Hepatocyte (in vitro differentiated cells): ENCODE data around the gene C10orf95. TPM values are rescaled to one million over a fixed set of nuclear protein-coding genes. Genes with fewer than 3 reads are reported as not detected.

Experiments used
- DNase-seq: peaks from one replicate; pipeline ENCODE4 v3.0.0-alpha.2; 2016; ENCODE audit warnings: low spot score
- H2AFZ ChIP-seq: fragments of 200-600 bp; sonication (generic); 2 replicates; pipeline ENCODE4 v1.6.0; 2016; ENCODE audit warnings: antibody characterized with exemption, mild to moderate bottlenecking
- H3K27ac ChIP-seq: fragments of 200-600 bp; sonication (generic); 2 replicates; pipeline ENCODE4 v1.5.1; 2016; ENCODE audit warnings: mild to moderate bottlenecking
- H3K27me3 ChIP-seq: fragments of 200-600 bp; sonication (generic); 2 replicates; pipeline ENCODE4 v1.6.1; 2016
- H3K36me3 ChIP-seq: fragments of 200-600 bp; sonication (generic); replicated peaks from 2 replicates; pipeline ENCODE4 v1.5.1; 2016; ENCODE audit warnings: low read depth; ENCODE audit not compliant: insufficient read depth
- H3K4me1 ChIP-seq: fragments of 200-600 bp; sonication (generic); 2 replicates; pipeline ENCODE4 v1.5.1; 2016; ENCODE audit warnings: mild to moderate bottlenecking, moderate library complexity; ENCODE audit not compliant: insufficient read depth
- H3K4me2 ChIP-seq: fragments of 200-600 bp; sonication (generic); 2 replicates; pipeline ENCODE4 v1.6.0; 2016
- H3K4me3 ChIP-seq: fragments of 200-600 bp; sonication (generic); 2 replicates; pipeline ENCODE4 v1.5.1; 2016; ENCODE audit warnings: mild to moderate bottlenecking
- H3K79me2 ChIP-seq: fragments of 200-600 bp; sonication (generic); 2 replicates; pipeline ENCODE4 v1.6.0; 2017; ENCODE audit warnings: mild to moderate bottlenecking
- H3K9me2 ChIP-seq: fragments of 200-600 bp; sonication (generic); replicated peaks from 2 replicates; pipeline ENCODE4 v1.6.0; 2017; ENCODE audit warnings: mild to moderate bottlenecking; ENCODE audit not compliant: insufficient read depth
- H3K9me3 ChIP-seq: fragments of 200-600 bp; sonication (generic); 2 replicates; pipeline ENCODE4 v1.5.1; 2016; ENCODE audit warnings: low read depth, mild to moderate bottlenecking
- H4K20me1 ChIP-seq: fragments of 200-600 bp; sonication (generic); 2 replicates; pipeline ENCODE4 v1.6.0; 2016; ENCODE audit warnings: mild to moderate bottlenecking; ENCODE audit not compliant: insufficient read depth, poor library complexity, severe bottlenecking
- CTCF ChIP-seq: fragments of 200-600 bp; sonication (generic); IDR thresholded peaks from 2 replicates; pipeline ENCODE4 v1.5.1; 2016; ENCODE audit warnings: antibody characterized with exemption, mild to moderate bottlenecking; ENCODE audit not compliant: poor library complexity
- EZH2 ChIP-seq: fragments of 200-600 bp; sonication (generic); IDR thresholded peaks from 2 replicates; pipeline ENCODE4 v1.6.1; 2016; ENCODE audit warnings: antibody characterized with exemption, mild to moderate bottlenecking, borderline replicate concordance
- EZH2phosphoT487 ChIP-seq: fragments of 200-600 bp; sonication (generic); IDR thresholded peaks from one replicate; pipeline ENCODE4 v1.6.1; 2018; ENCODE audit warnings: antibody characterized with exemption, mild to moderate bottlenecking, low read depth, moderate library complexity; ENCODE audit not compliant: unreplicated experiment, severe bottlenecking
- WGBS: methylation state at CpG from one replicate; pipeline ENCODE4 v1.1.6; 2016; ENCODE audit warnings: low lambda C conversion rate; ENCODE audit errors: missing lambda C conversion rate; 5-methylcytosine and 5-hydroxymethylcytosine counted together
- polyA plus RNA-seq: library from polyadenylated mRNA; unstranded; fragments of >200 nt; fragmentation: Nextera tagmentation; extraction: Ambion mirVana; gene quantifications from 2 replicates; pipeline ENCODE4 v1.2.1, GENCODE V29; 2016
- total RNA-seq: library from RNA; depleted of rRNA; stranded (reverse); fragments of >200 nt; gene quantifications from 2 replicates; pipeline ENCODE4 v1.2.3, GENCODE V29; 2014

C10orf95 gene
- total and polyA plus RNA-seq, 2 experiments from 2014 or later, result 5.2 to 7.7 TPM

GRCh38 chr10:102479651-102480050 lies 28.3 kb upstream of the C10orf95 start:
- Histone ChIP-seq H3K36me3 (no peaks in the 10 kb centered on the region), H3K4me2 (no peak overlapping the region), H4K20me1 (no peaks in the 10 kb centered on the region), H2AFZ (no peak overlapping the region), H3K79me2 (no peaks in the 10 kb centered on the region), H3K4me3 (no peak overlapping the region), H3K27ac (no peak overlapping the region), H3K27me3 (no peaks in the 10 kb centered on the region), H3K4me1 (no peaks in the 10 kb centered on the region), H3K9me2 (no peaks in the 10 kb centered on the region), H3K9me3 (no peaks in the 10 kb centered on the region)
- TF ChIP-seq EZH2 (no peak), CTCF (no peak), EZH2phosphoT487 (no peak)
- DNase-seq, result no peak

- H3K79me2 ChIP-seq, result no peaks in the 10 kb centered on the region
- H3K36me3 ChIP-seq, result no peaks in the 10 kb centered on the region
- H3K4me2 ChIP-seq, result no peak overlapping the region
- no peak for DNase-seq
- H4K20me1 ChIP-seq, result no peaks in the 10 kb centered on the region
- no peak for TF ChIP-seq EZH2phosphoT487
- no peak for TF ChIP-seq CTCF
- TF ChIP-seq EZH2, result no peak
- no peaks in the 10 kb centered on the region for H3K27me3 ChIP-seq
- H3K27ac ChIP-seq, result no peak overlapping the region
- no peak overlapping the region for H3K4me3 ChIP-seq
- 84% methylated on average over 9 of the region's 9 CpGs for WGBS
- no peaks in the 10 kb centered on the region for H3K9me2 ChIP-seq
- H2AFZ ChIP-seq, result no peak overlapping the region
- no peaks in the 10 kb centered on the region for H3K9me3 ChIP-seq
- H3K4me1 ChIP-seq, result no peaks in the 10 kb centered on the region
These were observed 25.3 kb upstream of the C10orf95 start for GRCh38 chr10:102476466-102477141.

GRCh38 chr10:102475451-102476040 lies 24.2 kb upstream of the C10orf95 start:
- Histone ChIP-seq H3K4me1 (no peaks in the 10 kb centered on the region), H3K27me3 (no peaks in the 10 kb centered on the region), H3K36me3 (no peaks in the 10 kb centered on the region), H3K9me2 (no peaks in the 10 kb centered on the region), H3K79me2 (no peaks in the 10 kb centered on the region), H2AFZ (no peak overlapping the region), H4K20me1 (no peaks in the 10 kb centered on the region), H3K27ac (no peak overlapping the region), H3K4me3 (no peak overlapping the region), H3K9me3 (no peaks in the 10 kb centered on the region), H3K4me2 (no peak overlapping the region)
- WGBS, result 97% methylated on average over 9 of the region's 9 CpGs
- TF ChIP-seq CTCF, result no peak
- DNase-seq, result no peak
